ENCODE results near the gene TMEM168. TPM values are rescaled to one million over a fixed set of nuclear protein-coding genes. Genes with fewer than 3 reads are reported as not detected.
A peak's percentile ranks its signal among the peaks of the same experiment; 100 is the strongest.

The TMEM168 gene
- total RNA-seq, 1 experiment from 2014 or later: 13.9 TPM

DNA sequence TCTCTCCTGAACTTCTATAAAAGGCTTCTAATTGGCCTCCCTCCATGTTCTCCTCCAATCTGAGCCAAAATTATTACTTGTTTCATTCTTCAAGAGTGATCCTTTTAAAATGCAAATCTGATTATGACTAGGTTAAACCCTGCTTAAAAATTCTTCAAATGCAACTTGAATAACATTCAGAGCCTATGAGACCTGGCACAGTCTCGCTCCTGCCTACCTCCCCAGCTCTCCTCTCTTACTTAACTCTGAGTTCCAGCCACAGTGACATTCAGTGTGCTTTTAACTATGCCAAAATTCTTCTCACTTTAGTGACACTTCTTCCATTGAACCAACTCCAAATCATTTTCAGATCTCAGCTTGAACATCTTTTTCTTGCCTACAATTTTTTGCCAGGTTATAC, 68.8 kb downstream of the TMEM168 start:
- Histone ChIP-seq H3K9me3 (ENCODE audit: control insufficient read depth, low read depth, low read length) (no peaks in the 10 kb centered on the region), H2AFZ (ENCODE audit: low read length) (no peak overlapping the region), H3K27me3 (ENCODE audit: insufficient read depth, low read length) (no peaks in the 10 kb centered on the region), H3K27ac (ENCODE audit: insufficient read length, low read depth, low read length) (no peak overlapping the region), H3K79me2 (ENCODE audit: insufficient read depth, low read length) (no peaks in the 10 kb centered on the region), H2BK15ac (ENCODE audit: low read depth, low read length) (no peak overlapping the region), H3K4me2 (ENCODE audit: insufficient read depth, insufficient read length, low read length) (no peak overlapping the region), H3K23me2 (ENCODE audit: insufficient read length, low read depth, low read length, poor library complexity, severe bottlenecking) (no peaks in the 10 kb centered on the region), H3K4ac (ENCODE audit: low read depth, low read length) (no peak overlapping the region), H3K18ac (ENCODE audit: insufficient read length, low read depth, low read length) (no peak overlapping the region), H3K14ac (ENCODE audit: insufficient read depth, low read length) (no peak overlapping the region), H2BK12ac (ENCODE audit: insufficient read length, low read depth, low read length) (no peak overlapping the region), H4K8ac (replicated peaks; ENCODE audit: insufficient read length, low read depth, low read length) (no peak overlapping the region), H2BK5ac (ENCODE audit: insufficient read length, low read length) (no peak overlapping the region), H3K56ac (ENCODE audit: insufficient read length, low read depth, low read length) (no peak overlapping the region), H2BK120ac (ENCODE audit: low read depth, low read length, poor library complexity, severe bottlenecking) (no peak overlapping the region), H3T11ph (ENCODE audit: low read length) (no peak overlapping the region), H2AK5ac (ENCODE audit: insufficient read length, low read length) (no peak overlapping the region), H2BK20ac (ENCODE audit: low read depth, low read length, poor library complexity, severe bottlenecking) (no peak overlapping the region), H4K91ac (ENCODE audit: insufficient read length, low read depth, low read length) (no peak overlapping the region), H4K20me1 (ENCODE audit: control insufficient read depth, insufficient read depth, insufficient read length) (no peaks in the 10 kb centered on the region), H3K23ac (ENCODE audit: insufficient read length, low read depth, low read length) (no peak overlapping the region), H4K5ac (ENCODE audit: insufficient read length, low read depth, low read length) (no peak overlapping the region), H3K9ac (ENCODE audit: extremely low read depth, insufficient read length, low read length) (no peak overlapping the region), H3K4me1 (ENCODE audit: insufficient read depth, low read length) (no peaks in the 10 kb centered on the region; the same call in 1 of the 2 replicates), H3K79me1 (ENCODE audit: insufficient read depth, low read depth, low read length, poor library complexity, severe bottlenecking) (no peaks in the 10 kb centered on the region)
- DNase-seq: no peak
- no peak overlapping the region for H3K4me3 Mint-ChIP-seq
- H3K36me3 Mint-ChIP-seq (ENCODE audit: insufficient read depth in 1 of 3, low read depth in 3 of 3): no peaks in the 10 kb centered on the region
- peaks cover 0 to 2% of the 10 kb centered on the region in 2 experiments; a peak in 1 of 5 replicates for H3K9me3 Mint-ChIP-seq
- TF ChIP-seq, protein P1, sequence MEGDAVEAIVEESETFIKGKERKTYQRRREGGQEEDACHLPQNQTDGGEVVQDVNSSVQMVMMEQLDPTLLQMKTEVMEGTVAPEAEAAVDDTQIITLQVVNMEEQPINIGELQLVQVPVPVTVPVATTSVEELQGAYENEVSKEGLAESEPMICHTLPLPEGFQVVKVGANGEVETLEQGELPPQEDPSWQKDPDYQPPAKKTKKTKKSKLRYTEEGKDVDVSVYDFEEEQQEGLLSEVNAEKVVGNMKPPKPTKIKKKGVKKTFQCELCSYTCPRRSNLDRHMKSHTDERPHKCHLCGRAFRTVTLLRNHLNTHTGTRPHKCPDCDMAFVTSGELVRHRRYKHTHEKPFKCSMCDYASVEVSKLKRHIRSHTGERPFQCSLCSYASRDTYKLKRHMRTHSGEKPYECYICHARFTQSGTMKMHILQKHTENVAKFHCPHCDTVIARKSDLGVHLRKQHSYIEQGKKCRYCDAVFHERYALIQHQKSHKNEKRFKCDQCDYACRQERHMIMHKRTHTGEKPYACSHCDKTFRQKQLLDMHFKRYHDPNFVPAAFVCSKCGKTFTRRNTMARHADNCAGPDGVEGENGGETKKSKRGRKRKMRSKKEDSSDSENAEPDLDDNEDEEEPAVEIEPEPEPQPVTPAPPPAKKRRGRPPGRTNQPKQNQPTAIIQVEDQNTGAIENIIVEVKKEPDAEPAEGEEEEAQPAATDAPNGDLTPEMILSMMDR (conservative IDR thresholded peaks at IDR 0.05): no peak
- WGBS (ENCODE audit: extremely low coverage, insufficient read length, low lambda C conversion rate): no CpG with 5 or more reads among the region's 1 CpG
- H3K27ac Mint-ChIP-seq: peak overlapping the region in 1 of 3 experiments; percentile 0; a peak in 1 of 7 replicates
- H3K4me1 Mint-ChIP-seq: peaks cover 7 to 8% of the 10 kb centered on the region in 2 experiments
- no peaks in the 10 kb centered on the region for H3K27me3 Mint-ChIP-seq (ENCODE audit: low read depth)
